GM10266 (cell line): Measurements from ENCODE around the gene GINS1.

Experiments
- DNase-seq: peaks from one replicate; pipeline ENCODE4 v3.0.0; 2012; ENCODE audit errors: extremely low spot score
- TF ChIP-seq, protein P1 (sequence below): IDR thresholded peaks from 2 replicates; pipeline ENCODE4 v1.5.1; 2012; ENCODE audit warnings: mild to moderate bottlenecking, low read depth; ENCODE audit not compliant: control insufficient read depth, insufficient read depth; ENCODE audit errors: missing control alignments

The GINS1 gene

DNA sequence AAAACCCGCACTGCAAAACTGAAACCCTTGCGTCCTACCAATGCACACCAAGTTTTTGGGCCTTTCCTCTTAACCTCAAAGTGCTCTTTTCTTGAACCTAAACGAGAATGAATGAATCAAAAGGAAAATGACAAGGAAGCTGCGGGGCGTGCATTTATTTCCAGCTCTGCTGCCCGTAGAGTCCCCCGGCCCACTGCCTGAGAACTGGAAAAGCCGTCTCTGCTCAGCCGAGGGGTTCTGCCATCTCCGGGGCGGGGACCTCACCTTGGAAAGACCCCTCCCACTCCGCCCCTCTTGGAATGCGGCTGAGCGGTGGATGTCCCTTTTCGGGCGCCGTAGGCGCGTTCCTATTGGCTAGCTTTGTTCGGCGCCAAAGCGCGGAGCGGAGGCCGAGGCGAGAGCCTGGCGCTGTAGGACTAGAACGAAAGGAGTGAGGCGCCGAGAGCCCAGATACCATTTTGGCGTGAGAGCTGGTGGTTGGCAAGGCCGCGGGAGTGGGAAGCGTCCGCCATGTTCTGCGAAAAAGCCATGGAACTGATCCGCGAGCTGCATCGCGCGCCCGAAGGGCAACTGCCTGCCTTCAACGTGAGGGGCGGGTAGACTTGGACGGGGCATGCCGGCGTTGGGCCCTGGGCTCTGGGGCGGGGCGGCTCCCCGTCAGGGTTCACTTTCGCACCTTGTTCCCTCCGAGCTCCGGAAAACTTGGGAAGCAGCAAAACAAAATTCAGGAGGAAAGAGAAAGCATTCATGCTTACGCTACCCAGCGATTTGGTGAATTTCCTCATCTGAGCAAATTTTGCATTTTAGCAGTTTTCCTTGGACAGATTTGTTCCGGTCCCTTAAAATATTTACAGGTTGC is at the start of gene GINS1:
Gene GINS1, plus strand, starts transcription at position 363 of the 859 bp plus-strand sequence. Its CDS starts 148 bp downstream, at position 511.
- TF ChIP-seq, protein P1, sequence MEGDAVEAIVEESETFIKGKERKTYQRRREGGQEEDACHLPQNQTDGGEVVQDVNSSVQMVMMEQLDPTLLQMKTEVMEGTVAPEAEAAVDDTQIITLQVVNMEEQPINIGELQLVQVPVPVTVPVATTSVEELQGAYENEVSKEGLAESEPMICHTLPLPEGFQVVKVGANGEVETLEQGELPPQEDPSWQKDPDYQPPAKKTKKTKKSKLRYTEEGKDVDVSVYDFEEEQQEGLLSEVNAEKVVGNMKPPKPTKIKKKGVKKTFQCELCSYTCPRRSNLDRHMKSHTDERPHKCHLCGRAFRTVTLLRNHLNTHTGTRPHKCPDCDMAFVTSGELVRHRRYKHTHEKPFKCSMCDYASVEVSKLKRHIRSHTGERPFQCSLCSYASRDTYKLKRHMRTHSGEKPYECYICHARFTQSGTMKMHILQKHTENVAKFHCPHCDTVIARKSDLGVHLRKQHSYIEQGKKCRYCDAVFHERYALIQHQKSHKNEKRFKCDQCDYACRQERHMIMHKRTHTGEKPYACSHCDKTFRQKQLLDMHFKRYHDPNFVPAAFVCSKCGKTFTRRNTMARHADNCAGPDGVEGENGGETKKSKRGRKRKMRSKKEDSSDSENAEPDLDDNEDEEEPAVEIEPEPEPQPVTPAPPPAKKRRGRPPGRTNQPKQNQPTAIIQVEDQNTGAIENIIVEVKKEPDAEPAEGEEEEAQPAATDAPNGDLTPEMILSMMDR: no peak

GRCh38 chr20:25360631-25361286 is 46.7 kb upstream of the GINS1 start:
- TF ChIP-seq, protein P1: no peak
- no peak for DNase-seq

More for the DNA sequence above, at the start of gene GINS1:
- peak; percentile 85 for DNase-seq

GRCh38 chr20:25361287-25361683 is 46.2 kb upstream of the GINS1 start:
- TF ChIP-seq, protein P1: no peak
- DNase-seq: no peak

DNA sequence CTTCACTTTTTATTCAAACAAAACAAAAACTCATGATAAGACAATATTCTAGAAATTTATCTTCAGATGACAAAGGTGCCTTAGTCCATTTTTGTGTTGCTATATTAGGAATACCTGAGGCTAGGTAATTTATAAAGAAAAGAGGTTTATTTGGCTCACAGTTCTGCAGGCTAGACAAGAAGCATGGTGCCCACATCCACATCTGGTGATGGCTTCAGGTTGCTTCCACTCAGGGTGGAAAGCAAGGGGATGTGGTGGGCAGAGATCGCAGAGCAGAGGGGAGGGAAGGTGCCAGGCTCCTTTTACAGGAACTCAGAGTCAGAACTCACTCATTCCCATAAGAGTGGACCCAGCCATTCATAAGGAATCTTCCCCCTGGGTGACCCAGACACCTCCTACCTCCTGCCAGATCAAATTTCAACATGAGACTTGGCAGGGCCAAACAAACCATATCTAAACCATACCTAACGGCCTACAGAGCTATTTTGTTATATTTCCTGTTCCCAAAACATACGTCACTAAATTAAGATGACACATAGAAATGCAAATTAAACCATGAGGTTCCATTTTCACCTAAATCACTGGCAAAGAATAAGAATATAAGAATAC is 43.2 kb upstream of the GINS1 start:
- TF ChIP-seq, protein P1: no peak
- no peak for DNase-seq

GRCh38 chr20:25364879-25365699 is 42.4 kb upstream of the GINS1 start:
- no peak for DNase-seq
- TF ChIP-seq, protein P1: no peak

- no peak for DNase-seq
- TF ChIP-seq, protein P1: no peak
Measured at GRCh38 chr20:25368526-25368925, 38.9 kb upstream of the GINS1 start.
